Measurements from ENCODE around the gene TANC1.

Gene TANC1

GRCh38 chr2:159219394-159219998 lies 251.1 kb downstream of the TANC1 start:
- no peak for DNase-seq (ENCODE audit: low read depth, low spot score)

GRCh38 chr2:159224061-159224813 lies 255.8 kb downstream of the TANC1 start:
- DNase-seq (ENCODE audit: low read depth, low spot score) = no peak

- DNase-seq (ENCODE audit: low read depth, low spot score) = no peak
These were observed 256.9 kb downstream of the TANC1 start for GRCh38 chr2:159225025-159226016.

- no peak for DNase-seq (ENCODE audit: low read depth, low spot score)
These were observed 257.6 kb downstream of the TANC1 start for GRCh38 chr2:159226059-159226461.

GRCh38 chr2:159226608-159227385 lies 258.4 kb downstream of the TANC1 start:
- no peak for DNase-seq (ENCODE audit: low read depth, low spot score)

GRCh38 chr2:159227467-159227866 lies 259.0 kb downstream of the TANC1 start:
- DNase-seq (ENCODE audit: low read depth, low spot score) = no peak

GRCh38 chr2:159228081-159228581 lies 259.7 kb downstream of the TANC1 start:
- no peak for DNase-seq (ENCODE audit: low read depth, low spot score)

GRCh38 chr2:159229476-159230144 lies 261.2 kb downstream of the TANC1 start:
- no peak for DNase-seq (ENCODE audit: low read depth, low spot score)

GRCh38 chr2:159230145-159230877 lies 261.9 kb downstream of the TANC1 start:
- no peak for DNase-seq (ENCODE audit: low read depth, low spot score)

- DNase-seq (ENCODE audit: low read depth, low spot score) = no peak
These were observed 264.2 kb downstream of the TANC1 start for GRCh38 chr2:159232456-159233170.

GRCh38 chr2:159234868-159235267 lies 266.4 kb downstream of the TANC1 start:
- DNase-seq (ENCODE audit: low read depth, low spot score) = no peak

- DNase-seq (ENCODE audit: low read depth, low spot score) = no peak
These were observed 275.1 kb downstream of the TANC1 start for GRCh38 chr2:159243529-159243928.

- DNase-seq (ENCODE audit: low read depth, low spot score) = no peak
These were observed 278.0 kb downstream of the TANC1 start for GRCh38 chr2:159246325-159246988.

- DNase-seq (ENCODE audit: low read depth, low spot score) = no peak
These were observed 281.7 kb downstream of the TANC1 start for GRCh38 chr2:159249990-159250715.

GRCh38 chr2:159251296-159252173 lies 283.1 kb downstream of the TANC1 start:
- DNase-seq (ENCODE audit: low read depth, low spot score) = no peak

- no peak for DNase-seq (ENCODE audit: low read depth, low spot score)
These were observed 284.5 kb downstream of the TANC1 start for GRCh38 chr2:159252905-159253304.

GRCh38 chr2:159256159-159256558 lies 287.7 kb downstream of the TANC1 start:
- DNase-seq (ENCODE audit: low read depth, low spot score) = no peak

Data from activated CD4-positive, CD25-positive, alpha-beta regulatory T cell treated with anti-CD3 and anti-CD28 coated beads, Interleukin-2, amount 50 U/mL, for 16 hours (primary cell).